ENCODE data around the gene THSD7A.

Gene THSD7A

GRCh38 chr7:11437994-11438393 is 394.0 kb downstream of the THSD7A start:
- Histone ChIP-seq H3K27me3 (ENCODE audit: insufficient read depth, low read depth, severe bottlenecking) (no peaks in the 10 kb centered on the region), H3K27ac (no peak overlapping the region), H3K9me3 (ENCODE audit: severe bottlenecking) (no peaks in the 10 kb centered on the region), H3K4me3 (ENCODE audit: low read depth, low read length) (no peak overlapping the region), H3K36me3 (no peaks in the 10 kb centered on the region)
- no peak for DNase-seq
- TF ChIP-seq CTCF (IDR thresholded peaks at IDR 0.05; ENCODE audit: low read depth, low read length), result no peak

- no peak for TF ChIP-seq CTCF (IDR thresholded peaks at IDR 0.05; ENCODE audit: low read depth, low read length)
- Histone ChIP-seq H3K36me3 (no peaks in the 10 kb centered on the region), H3K27me3 (ENCODE audit: insufficient read depth, low read depth, severe bottlenecking) (no peaks in the 10 kb centered on the region), H3K27ac (no peak overlapping the region), H3K4me3 (ENCODE audit: low read depth, low read length) (no peak overlapping the region), H3K9me3 (ENCODE audit: severe bottlenecking) (no peaks in the 10 kb centered on the region)
- no peak for DNase-seq
Observed at GRCh38 chr7:11436773-11437524, 395.0 kb downstream of the THSD7A start.

- no peak for DNase-seq
- Histone ChIP-seq H3K27ac (no peak overlapping the region), H3K27me3 (ENCODE audit: insufficient read depth, low read depth, severe bottlenecking) (no peaks in the 10 kb centered on the region), H3K9me3 (ENCODE audit: severe bottlenecking) (no peaks in the 10 kb centered on the region), H3K36me3 (no peaks in the 10 kb centered on the region), H3K4me3 (ENCODE audit: low read depth, low read length) (no peak overlapping the region)
- TF ChIP-seq CTCF (IDR thresholded peaks at IDR 0.05; ENCODE audit: low read depth, low read length), result no peak
Observed at GRCh38 chr7:11436316-11436715, 395.7 kb downstream of the THSD7A start.

GRCh38 chr7:11434366-11434765 is 397.6 kb downstream of the THSD7A start:
- Histone ChIP-seq H3K9me3 (ENCODE audit: severe bottlenecking) (no peaks in the 10 kb centered on the region), H3K27me3 (ENCODE audit: insufficient read depth, low read depth, severe bottlenecking) (no peaks in the 10 kb centered on the region), H3K36me3 (no peaks in the 10 kb centered on the region), H3K27ac (no peak overlapping the region), H3K4me3 (ENCODE audit: low read depth, low read length) (no peak overlapping the region)
- no peak for TF ChIP-seq CTCF (IDR thresholded peaks at IDR 0.05; ENCODE audit: low read depth, low read length)
- no peak for DNase-seq

GRCh38 chr7:11430841-11431240 is 401.2 kb downstream of the THSD7A start:
- no peak for DNase-seq
- TF ChIP-seq CTCF (IDR thresholded peaks at IDR 0.05; ENCODE audit: low read depth, low read length), result no peak
- H3K36me3 ChIP-seq, result no peaks in the 10 kb centered on the region
- no peak overlapping the region for H3K4me3 ChIP-seq (ENCODE audit: low read depth, low read length)
- no peak overlapping the region for H3K27ac ChIP-seq
- H3K27me3 ChIP-seq (ENCODE audit: insufficient read depth, low read depth, severe bottlenecking), result no peaks in the 10 kb centered on the region
- no peaks in the 10 kb centered on the region for H3K9me3 ChIP-seq (ENCODE audit: severe bottlenecking)

- no peaks in the 10 kb centered on the region for H3K9me3 ChIP-seq (ENCODE audit: severe bottlenecking)
- no peaks in the 10 kb centered on the region for H3K27me3 ChIP-seq (ENCODE audit: insufficient read depth, low read depth, severe bottlenecking)
- H3K27ac ChIP-seq, result no peak overlapping the region
- no peak overlapping the region for H3K4me3 ChIP-seq (ENCODE audit: low read depth, low read length)
- H3K36me3 ChIP-seq, result no peaks in the 10 kb centered on the region
- no peak for TF ChIP-seq CTCF (IDR thresholded peaks at IDR 0.05; ENCODE audit: low read depth, low read length)
- no peak for DNase-seq
Observed at GRCh38 chr7:11430112-11430511, 401.9 kb downstream of the THSD7A start.

Measured in WERI-Rb-1 (cell line).